HCT116 (cell line): Measurements from ENCODE around the gene TTC32.

ENCODE experiments used
- EZH2 ChIP-seq: fragments of 200-600 bp; sonication (generic); IDR thresholded peaks from 2 replicates; pipeline ENCODE4 v1.6.1; 2017; ENCODE audit warnings: antibody characterized with exemption, mixed run types
- EZH2phosphoT487 ChIP-seq: fragments of 200-600 bp; IDR thresholded peaks from 2 replicates; pipeline ENCODE4 v1.6.1; 2018; ENCODE audit warnings: antibody characterized with exemption, borderline replicate concordance
- POLR2A ChIP-seq: IDR thresholded peaks from 2 replicates; pipeline ENCODE4 v1.7.0; 2011; ENCODE audit warnings: borderline replicate concordance; ENCODE audit not compliant: insufficient read depth, insufficient read length; ENCODE audit errors: extremely low read depth
- SIN3A ChIP-seq: IDR thresholded peaks from 2 replicates; pipeline ENCODE4 v1.6.1; 2012; ENCODE audit warnings: low read depth
- SP1 ChIP-seq: IDR thresholded peaks from 2 replicates; pipeline ENCODE4 v1.6.1; 2012; ENCODE audit warnings: low read depth
- TF ChIP-seq, protein P1 (sequence below), 3 experiments: fragments of 200-600 bp in 1 of 3; sonication (generic) in 1 of 3; IDR thresholded peaks in 2 of 3; conservative IDR thresholded peaks in 1 of 3; 2 replicates each; pipeline ENCODE4 v1.5.1; 2012 to 2017; ENCODE audit warnings: low read depth in 2 of 3, low read length in 2 of 3, antibody characterized with exemption in 1 of 3, borderline replicate concordance in 1 of 3, control low read depth in 1 of 3, mild to moderate bottlenecking in 1 of 3, mixed read lengths in 1 of 3, mixed run types in 1 of 3, moderate library complexity in 1 of 3; ENCODE audit not compliant: insufficient read depth in 1 of 3
- TF ChIP-seq, protein P2 (sequence below): IDR thresholded peaks from 2 replicates; pipeline ENCODE4 v1.6.1; 2012

DNA sequence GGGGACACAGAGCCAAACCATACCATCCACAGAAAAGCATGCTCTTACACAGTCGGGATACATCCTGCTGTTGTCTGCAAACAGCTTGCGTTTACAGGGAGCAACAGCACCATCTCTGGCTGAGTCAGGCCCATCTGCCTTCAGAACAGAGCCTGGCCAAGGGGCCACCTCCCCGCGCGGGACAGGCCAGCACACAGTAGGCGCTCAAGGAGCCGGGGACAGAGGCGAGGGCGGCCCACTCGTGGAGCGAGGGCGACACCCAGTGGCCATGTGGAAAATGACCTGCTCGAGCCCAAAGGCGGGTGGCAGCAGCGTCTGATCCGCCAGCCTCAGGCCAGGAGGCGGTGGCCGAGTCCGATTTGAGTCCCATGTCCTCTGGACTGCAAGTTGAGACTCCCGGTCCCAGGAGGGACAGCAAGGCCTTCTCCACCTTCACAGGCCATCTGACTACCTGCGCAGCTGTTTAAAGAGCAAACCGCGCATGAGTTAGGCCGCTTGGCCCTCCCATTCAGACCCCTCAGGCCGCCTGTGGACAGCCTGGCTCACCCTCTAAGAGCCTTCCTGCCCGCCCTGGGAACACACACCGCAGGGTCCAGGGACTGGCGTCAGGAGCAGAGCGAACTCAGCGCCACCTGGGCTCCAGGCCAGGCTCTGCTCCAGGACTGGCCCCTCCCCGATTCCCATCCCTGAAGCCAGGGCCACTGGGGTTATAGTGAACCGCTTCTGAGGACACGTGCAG lies 38.3 kb downstream of the TTC32 start:
- TF ChIP-seq, protein P1, sequence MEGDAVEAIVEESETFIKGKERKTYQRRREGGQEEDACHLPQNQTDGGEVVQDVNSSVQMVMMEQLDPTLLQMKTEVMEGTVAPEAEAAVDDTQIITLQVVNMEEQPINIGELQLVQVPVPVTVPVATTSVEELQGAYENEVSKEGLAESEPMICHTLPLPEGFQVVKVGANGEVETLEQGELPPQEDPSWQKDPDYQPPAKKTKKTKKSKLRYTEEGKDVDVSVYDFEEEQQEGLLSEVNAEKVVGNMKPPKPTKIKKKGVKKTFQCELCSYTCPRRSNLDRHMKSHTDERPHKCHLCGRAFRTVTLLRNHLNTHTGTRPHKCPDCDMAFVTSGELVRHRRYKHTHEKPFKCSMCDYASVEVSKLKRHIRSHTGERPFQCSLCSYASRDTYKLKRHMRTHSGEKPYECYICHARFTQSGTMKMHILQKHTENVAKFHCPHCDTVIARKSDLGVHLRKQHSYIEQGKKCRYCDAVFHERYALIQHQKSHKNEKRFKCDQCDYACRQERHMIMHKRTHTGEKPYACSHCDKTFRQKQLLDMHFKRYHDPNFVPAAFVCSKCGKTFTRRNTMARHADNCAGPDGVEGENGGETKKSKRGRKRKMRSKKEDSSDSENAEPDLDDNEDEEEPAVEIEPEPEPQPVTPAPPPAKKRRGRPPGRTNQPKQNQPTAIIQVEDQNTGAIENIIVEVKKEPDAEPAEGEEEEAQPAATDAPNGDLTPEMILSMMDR (IDR thresholded peaks at IDR 0.05 in 2 of 3, conservative IDR thresholded peaks at IDR 0.05 in 1 of 3; ENCODE audit: borderline replicate concordance in 1 of 3, insufficient read depth in 1 of 3, low read depth in 2 of 3, low read length in 2 of 3) = peak; percentile 78 to 96 (median 93)
- TF ChIP-seq POLR2A (no peak), SIN3A (no peak), SP1 (no peak), EZH2phosphoT487 (no peak), EZH2 (no peak)
- TF ChIP-seq, protein P2, sequence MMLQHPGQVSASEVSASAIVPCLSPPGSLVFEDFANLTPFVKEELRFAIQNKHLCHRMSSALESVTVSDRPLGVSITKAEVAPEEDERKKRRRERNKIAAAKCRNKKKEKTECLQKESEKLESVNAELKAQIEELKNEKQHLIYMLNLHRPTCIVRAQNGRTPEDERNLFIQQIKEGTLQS = no peak
